Immature natural killer cell (primary cell): ENCODE results near the gene DDI2. TPM values are rescaled to one million over a fixed set of nuclear protein-coding genes. Genes with fewer than 3 reads are reported as not detected.

ENCODE experiments used
- DNase-seq, 3 donors: peaks; one replicate each; pipeline ENCODE4 v3.0.0; 2022; ENCODE audit warnings: mixed read lengths in 1 of 3
- H3K27ac Mint-ChIP-seq, 6 donors: one replicate each; pipeline ENCODE4 v1.8.0; 2020; ENCODE audit warnings: mixed read lengths in 6 of 6, mild to moderate bottlenecking in 5 of 6, inconsistent platforms in 4 of 6, moderate library complexity in 3 of 6
- H3K27me3 Mint-ChIP-seq, 3 donors: one replicate each; pipeline ENCODE4 v1.8.0; 2020 to 2021; ENCODE audit warnings: low read depth in 3 of 3, mild to moderate bottlenecking in 3 of 3, mixed read lengths in 3 of 3, moderate library complexity in 3 of 3, inconsistent platforms in 1 of 3
- H3K36me3 Mint-ChIP-seq, 3 donors: one replicate each; pipeline ENCODE4 v1.8.0; 2020; ENCODE audit warnings: mixed read lengths in 3 of 3, inconsistent platforms in 2 of 3, mild to moderate bottlenecking in 2 of 3
- H3K4me1 Mint-ChIP-seq, 2 donors: one replicate each; pipeline ENCODE4 v1.8.0; 2020; ENCODE audit warnings: inconsistent platforms in 2 of 2, mild to moderate bottlenecking in 2 of 2, mixed read lengths in 2 of 2, moderate library complexity in 1 of 2
- H3K4me3 Mint-ChIP-seq, 5 donors: one replicate each; pipeline ENCODE4 v1.8.0; 2020; ENCODE audit warnings: mild to moderate bottlenecking in 5 of 5, mixed read lengths in 5 of 5, inconsistent platforms in 3 of 5, moderate library complexity in 3 of 5
- H3K9me3 Mint-ChIP-seq, 6 donors: one replicate each; pipeline ENCODE4 v1.8.0; 2020; ENCODE audit warnings: mild to moderate bottlenecking in 6 of 6, mixed read lengths in 6 of 6, inconsistent platforms in 4 of 6, moderate library complexity in 3 of 6
- polyA plus RNA-seq, 3 donors: library from polyadenylated mRNA; unstranded; fragments of 300-500 nt; fragmentation: Illumina TruSeq; gene quantifications; one replicate each; pipeline ENCODE4 v1.2.3, GENCODE V29; 2021

Gene DDI2
- polyA plus RNA-seq, 3 donors from 2014 or later = 1.9 to 5.2 (median 3.3) TPM

DNA sequence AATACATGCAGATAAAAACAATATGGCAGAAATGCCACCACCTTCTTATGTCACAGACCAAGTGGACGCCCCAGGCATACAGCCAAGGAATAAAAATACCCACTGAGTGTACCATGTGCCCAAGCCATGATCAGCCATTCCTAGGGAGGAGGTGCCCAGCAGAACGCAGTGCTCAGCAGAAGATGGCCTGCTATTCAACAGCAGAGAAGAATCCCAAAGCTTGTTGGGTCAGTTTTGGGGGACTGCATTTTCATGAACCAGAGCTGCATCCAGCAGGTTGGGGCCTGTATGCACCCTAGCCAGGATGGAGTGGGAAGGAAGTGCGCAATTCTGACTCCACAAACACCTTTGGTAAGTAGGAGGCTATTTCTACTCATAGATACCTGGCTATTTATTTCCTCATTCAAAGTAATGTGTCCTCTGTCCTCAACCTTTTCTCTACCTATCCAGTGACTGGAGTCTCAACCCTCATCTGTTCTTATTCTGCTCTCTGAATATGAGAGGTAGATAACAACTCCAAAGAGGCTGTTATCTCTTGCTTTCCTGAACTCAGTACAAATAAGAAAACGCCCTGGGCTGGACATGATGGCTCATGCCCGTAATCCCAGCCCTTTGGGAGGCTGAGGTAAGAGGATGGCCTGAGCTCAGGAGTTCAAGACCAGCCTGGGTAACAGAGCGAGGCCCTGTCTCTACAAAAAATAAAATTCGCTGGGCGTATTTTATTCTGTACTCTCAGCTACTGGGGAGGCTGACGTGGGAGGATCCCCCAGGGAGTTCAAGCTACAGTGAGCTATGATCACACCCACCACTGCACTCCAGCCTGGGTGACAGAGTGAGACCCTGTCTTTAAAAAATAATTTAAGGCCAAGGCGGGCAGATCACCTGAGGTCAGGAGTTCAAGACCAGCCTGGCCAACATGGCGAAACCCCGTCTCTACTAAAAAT is 64.4 kb downstream of the DDI2 start:
- H3K4me1 Mint-ChIP-seq = peaks cover 14 to 20% of the 10 kb centered on the region in 2 donors
- DNase-seq = no peak
- peaks cover 0 to 6% (median 3%) of the 10 kb centered on the region in 3 donors for H3K27me3 Mint-ChIP-seq
- no peaks in the 10 kb centered on the region for H3K9me3 Mint-ChIP-seq
- peak overlapping the region in 4 of 6 donors; percentile 31 to 88 (median 52) for H3K27ac Mint-ChIP-seq
- peak overlapping the region; percentile 9 to 86 (median 37) for H3K4me3 Mint-ChIP-seq
- no peaks in the 10 kb centered on the region for H3K36me3 Mint-ChIP-seq

DNA sequence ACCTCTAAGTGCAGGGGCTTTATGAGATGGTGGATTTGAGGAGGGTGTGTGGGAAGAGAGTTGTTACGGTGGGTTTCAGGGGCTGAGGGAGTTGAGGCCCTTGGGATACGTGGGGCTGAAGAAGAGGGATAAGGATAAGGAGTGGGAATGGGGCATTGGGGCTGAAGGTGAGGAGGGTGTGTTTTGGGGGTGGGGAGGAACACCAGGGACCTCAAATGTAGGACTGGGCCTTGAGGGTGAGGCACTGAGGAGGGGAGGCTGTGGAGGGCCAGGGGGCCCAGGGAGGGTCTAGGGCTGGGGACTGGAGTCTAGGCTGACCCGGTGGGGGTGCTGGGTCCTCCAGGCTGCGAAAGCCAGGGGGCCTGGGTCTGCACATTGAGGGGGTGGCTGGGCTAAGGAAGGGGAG is 65.7 kb downstream of the DDI2 start:
- no peak for DNase-seq
- H3K36me3 Mint-ChIP-seq = no peaks in the 10 kb centered on the region
- peaks cover 24 to 27% of the 10 kb centered on the region in 2 donors for H3K4me1 Mint-ChIP-seq
- H3K4me3 Mint-ChIP-seq = peak overlapping the region; percentile 66 to 86 (median 70)
- H3K27ac Mint-ChIP-seq = peak overlapping the region; percentile 3 to 98 (median 86)
- peaks cover 0 to 6% (median 5%) of the 10 kb centered on the region in 3 donors for H3K27me3 Mint-ChIP-seq
- no peaks in the 10 kb centered on the region for H3K9me3 Mint-ChIP-seq

DNA sequence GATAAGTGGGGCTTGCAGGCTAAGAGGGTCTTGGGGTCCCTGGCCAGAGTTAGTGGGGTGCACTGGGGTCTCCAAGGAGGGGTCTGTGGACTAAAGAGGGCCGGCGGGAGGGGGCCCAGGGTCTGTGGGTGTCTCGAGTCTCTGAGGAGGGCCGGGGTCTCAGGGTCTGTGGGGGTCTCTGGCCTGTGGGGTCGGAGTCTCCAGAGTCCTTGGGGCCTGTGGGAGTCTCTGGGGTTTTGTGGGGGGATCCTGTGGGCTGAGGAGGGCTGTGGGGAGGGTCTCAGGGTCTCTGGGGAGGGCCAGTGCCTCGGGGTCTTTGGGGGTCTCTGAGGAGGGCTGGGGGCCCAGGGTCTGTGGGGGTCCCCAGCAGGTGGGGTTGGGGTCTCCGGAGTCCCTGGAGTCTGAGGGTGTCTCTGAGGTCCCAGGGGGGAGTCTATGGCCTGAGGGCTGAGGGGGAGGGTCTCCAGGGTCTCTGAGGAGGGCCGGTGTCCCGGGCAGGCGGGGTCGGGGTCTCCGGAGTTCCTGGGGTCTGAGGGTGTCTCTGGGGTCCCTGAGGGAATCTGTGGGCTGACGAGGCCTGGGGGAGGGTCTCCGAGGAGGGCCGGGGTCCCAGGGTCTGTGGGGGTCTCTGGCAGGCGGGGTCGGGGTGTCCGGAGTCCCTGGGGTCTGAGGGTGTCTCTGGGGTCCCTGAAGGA is 66.2 kb downstream of the DDI2 start:
- peaks cover 26 to 29% of the 10 kb centered on the region in 2 donors for H3K4me1 Mint-ChIP-seq
- H3K27ac Mint-ChIP-seq = peak overlapping the region in 5 of 6 donors; percentile 60 to 88 (median 84)
- no peaks in the 10 kb centered on the region for H3K36me3 Mint-ChIP-seq
- DNase-seq = no peak
- peak overlapping the region; percentile 66 to 86 (median 71) for H3K4me3 Mint-ChIP-seq
- H3K9me3 Mint-ChIP-seq = no peaks in the 10 kb centered on the region
- H3K27me3 Mint-ChIP-seq = peaks cover 0 to 6% (median 5%) of the 10 kb centered on the region in 3 donors

DNA sequence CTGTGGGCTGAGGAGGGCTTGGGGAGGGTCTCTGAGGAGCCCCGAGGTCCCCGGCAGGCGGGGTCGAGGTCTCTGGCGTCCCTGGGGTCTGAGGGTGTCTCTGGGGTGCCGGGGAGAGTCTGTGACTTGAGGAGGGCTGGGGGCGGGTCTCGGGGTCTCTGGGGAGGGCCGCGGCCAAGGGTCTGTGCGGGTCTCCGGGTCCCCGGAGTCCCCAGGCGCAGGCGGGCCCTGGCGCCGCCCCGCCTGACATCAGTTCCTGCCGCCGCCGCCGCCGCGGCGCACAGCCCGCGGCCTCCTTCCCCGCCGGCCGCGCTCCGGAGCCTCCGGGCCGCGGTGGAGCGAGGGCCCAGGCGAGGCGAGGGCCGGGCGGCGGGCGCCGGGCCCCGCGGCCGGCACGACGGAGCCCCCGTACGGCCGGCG is 66.8 kb downstream of the DDI2 start, which contains the start of gene PLEKHM2:
TSS of gene PLEKHM2 (plus strand) at position 279 of the 420 bp plus-strand sequence. CDS start 239 bp downstream, outside the sequence.
- Mint-ChIP-seq H3K27me3 (peaks cover 0 to 6% (median 5%) of the 10 kb centered on the region in 3 donors), H3K4me3 (peak within 1 kb of the TSS; percentile 89 to 91 (median 90)), H3K4me1 (peaks cover 27 to 29% of the 10 kb centered on the region in 2 donors), H3K36me3 (no peaks in the 10 kb centered on the region), H3K27ac (peak within 1 kb of the TSS; percentile 88 to 96 (median 93)), H3K9me3 (no peaks in the 10 kb centered on the region)
- peak; percentile 38 to 49 (median 49) for DNase-seq

DNA sequence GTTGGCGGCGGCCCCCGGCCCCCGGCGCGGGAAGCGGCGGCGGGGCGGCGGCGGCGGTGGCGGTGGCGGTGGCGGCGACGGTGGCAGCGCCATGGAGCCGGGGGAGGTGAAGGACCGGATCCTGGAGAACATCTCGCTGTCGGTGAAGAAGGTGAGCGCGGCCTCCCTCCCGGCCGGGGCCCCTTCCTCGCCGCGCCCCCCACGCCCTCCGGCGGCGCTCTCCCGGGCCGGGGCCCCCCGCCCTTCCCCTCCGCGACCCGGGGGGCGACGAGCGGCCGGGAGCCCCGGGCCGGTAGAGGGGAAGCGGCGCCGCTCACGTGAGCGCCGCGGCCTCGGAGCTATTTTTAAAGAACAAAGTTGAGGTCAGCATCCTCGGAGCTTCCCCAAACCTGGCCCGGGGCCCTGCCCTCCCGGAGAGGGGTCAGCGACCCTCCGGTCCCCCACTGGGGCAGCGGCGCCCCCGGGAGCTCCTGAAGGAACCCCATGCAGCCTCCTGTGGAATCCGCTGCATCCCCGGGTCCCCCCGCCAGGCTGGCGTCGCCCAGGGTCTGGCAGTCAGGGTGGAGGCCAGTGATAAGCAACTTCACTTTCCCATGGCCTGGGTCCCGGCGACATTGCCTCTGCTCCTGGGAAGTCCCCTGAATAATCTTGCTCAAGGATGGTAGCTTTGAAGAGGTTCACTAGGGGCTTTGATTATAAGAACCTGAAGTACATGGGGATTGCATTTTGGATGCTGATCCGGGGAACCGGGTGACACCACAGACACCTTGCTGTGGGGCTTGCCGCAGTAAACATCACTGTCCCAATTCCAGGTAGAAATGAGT is 67.4 kb downstream of the DDI2 start:
- H3K4me1 Mint-ChIP-seq = peaks cover 27 to 29% of the 10 kb centered on the region in 2 donors
- peak; percentile 26 to 33 (median 31) for DNase-seq
- H3K9me3 Mint-ChIP-seq = no peaks in the 10 kb centered on the region
- H3K36me3 Mint-ChIP-seq = no peaks in the 10 kb centered on the region
- H3K27me3 Mint-ChIP-seq = peaks cover 0 to 6% (median 5%) of the 10 kb centered on the region in 3 donors
- peak overlapping the region; percentile 88 to 96 (median 93) for H3K27ac Mint-ChIP-seq
- H3K4me3 Mint-ChIP-seq = peak overlapping the region; percentile 89 to 91 (median 90)

DNA sequence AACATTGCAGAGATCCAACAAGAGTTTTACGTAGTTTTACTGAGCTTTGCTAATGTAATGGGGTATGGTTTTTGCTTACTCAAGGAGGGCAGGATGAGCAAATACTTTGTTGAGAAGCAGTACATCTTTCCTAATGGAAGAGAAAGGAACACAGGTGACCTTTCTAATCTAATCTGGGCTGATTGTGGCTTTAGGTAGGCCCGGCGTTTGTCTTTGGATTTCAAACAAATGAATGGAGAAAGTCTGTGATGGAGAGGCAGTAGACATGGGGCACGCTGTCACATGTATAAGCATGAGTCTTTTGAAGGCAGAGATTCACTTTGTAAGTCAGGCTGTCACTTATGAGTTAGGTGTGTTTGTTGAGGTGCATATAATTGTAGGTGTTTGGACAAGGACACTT is 68.6 kb downstream of the DDI2 start:
- Mint-ChIP-seq H3K27me3 (peaks cover 0 to 6% (median 5%) of the 10 kb centered on the region in 3 donors), H3K4me1 (peaks cover 29% of the 10 kb centered on the region in 2 donors), H3K36me3 (no peaks in the 10 kb centered on the region), H3K4me3 (peak overlapping the region; percentile 50 to 91 (median 90)), H3K9me3 (no peaks in the 10 kb centered on the region), H3K27ac (peak overlapping the region; percentile 61 to 96 (median 92))
- DNase-seq = no peak

DNA sequence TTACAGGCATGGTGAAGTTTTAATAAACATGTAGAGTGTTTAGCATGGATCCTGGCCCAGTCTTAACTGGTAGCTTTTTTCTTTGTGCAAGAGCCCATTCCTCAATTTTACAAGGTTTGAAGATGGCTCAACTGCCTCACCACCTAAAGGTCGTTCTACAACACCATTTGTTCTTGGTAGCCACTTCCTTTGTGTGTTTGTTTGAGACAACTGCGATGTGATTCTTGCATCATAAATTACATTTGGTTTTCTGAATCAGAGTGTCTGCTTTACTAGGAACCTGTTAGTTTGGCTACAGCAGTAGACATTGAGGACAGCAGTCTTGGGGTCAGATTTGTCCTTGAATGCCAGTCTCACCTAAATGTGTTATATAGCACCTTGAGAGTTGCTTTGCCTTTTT is 70.2 kb downstream of the DDI2 start:
- Mint-ChIP-seq H3K27me3 (peaks cover 0 to 6% (median 5%) of the 10 kb centered on the region in 3 donors), H3K4me3 (peak overlapping the region in 2 of 5 donors; percentile 27 to 29)
- no peak for DNase-seq

DNA sequence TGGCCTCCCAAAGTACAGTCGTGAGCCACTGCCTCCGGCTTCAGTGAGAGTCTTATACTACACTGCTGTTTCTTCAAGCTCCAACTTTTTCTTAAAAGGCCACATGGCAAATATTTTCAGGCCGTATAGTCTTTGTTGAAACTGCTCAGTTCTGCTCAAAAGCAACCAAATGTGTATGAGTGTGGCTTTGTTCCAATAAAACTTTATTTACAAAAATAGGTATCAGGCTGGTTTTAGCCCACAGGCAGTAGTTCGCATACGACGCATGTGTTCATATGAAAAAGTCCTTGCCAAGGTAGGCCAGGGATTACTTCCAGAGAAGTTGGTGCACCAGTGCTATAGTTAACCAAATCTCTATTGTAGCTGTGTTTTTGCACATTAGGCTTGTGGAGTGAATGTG is 73.1 kb downstream of the DDI2 start:
- no peaks in the 10 kb centered on the region for H3K9me3 Mint-ChIP-seq
- H3K4me3 Mint-ChIP-seq = no peak overlapping the region
- peaks cover 23 to 33% of the 10 kb centered on the region in 2 donors for H3K4me1 Mint-ChIP-seq
- peaks cover 0 to 2% (median 0%) of the 10 kb centered on the region in 3 donors for H3K27me3 Mint-ChIP-seq
- H3K36me3 Mint-ChIP-seq = peaks cover 0 to 4% (median 0%) of the 10 kb centered on the region in 3 donors
- DNase-seq = no peak
- H3K27ac Mint-ChIP-seq = no peak overlapping the region

More for the DNA sequence above, 70.2 kb downstream of the DDI2 start:
- no peaks in the 10 kb centered on the region for H3K36me3 Mint-ChIP-seq
- H3K27ac Mint-ChIP-seq = peak overlapping the region in 1 of 6 donors; percentile 39
- no peaks in the 10 kb centered on the region for H3K9me3 Mint-ChIP-seq
- peaks cover 29 to 31% of the 10 kb centered on the region in 2 donors for H3K4me1 Mint-ChIP-seq

DNA sequence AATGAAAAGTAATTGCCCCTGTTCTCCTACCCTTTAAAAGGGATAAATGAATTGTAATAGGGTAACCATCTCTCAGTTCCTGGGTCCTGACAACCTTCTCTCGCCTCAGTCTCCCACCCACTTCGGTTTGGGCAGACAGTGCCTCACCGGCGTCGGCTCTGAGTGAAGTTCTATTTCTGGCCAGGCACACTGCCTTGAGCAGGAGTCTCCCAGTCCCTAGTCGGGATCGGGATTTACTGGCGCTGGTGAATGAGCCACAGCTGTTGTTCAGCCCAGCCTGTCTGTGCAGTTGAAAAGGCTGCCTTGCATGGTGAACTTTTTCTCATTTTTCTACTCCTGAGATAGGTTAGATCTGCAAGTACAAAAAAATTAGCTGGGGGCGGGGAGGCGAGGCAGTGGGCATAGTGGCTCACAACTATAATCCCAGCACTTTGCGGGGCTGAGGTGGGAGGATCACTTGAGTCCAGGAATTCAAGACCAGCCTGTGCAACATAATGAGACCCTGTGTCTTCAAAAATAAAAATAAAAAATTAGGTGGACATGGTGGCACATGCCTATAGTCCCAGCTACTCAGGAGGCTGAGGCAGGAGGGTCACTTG is 74.3 kb downstream of the DDI2 start:
- DNase-seq = no peak
- Mint-ChIP-seq H3K27ac (peak overlapping the region in 1 of 6 donors; percentile 41), H3K27me3 (peaks cover 0 to 2% (median 0%) of the 10 kb centered on the region in 3 donors), H3K4me1 (peaks cover 16 to 25% of the 10 kb centered on the region in 2 donors), H3K36me3 (peaks cover 0 to 4% (median 0%) of the 10 kb centered on the region in 3 donors), H3K4me3 (no peak overlapping the region), H3K9me3 (no peaks in the 10 kb centered on the region)

DNA sequence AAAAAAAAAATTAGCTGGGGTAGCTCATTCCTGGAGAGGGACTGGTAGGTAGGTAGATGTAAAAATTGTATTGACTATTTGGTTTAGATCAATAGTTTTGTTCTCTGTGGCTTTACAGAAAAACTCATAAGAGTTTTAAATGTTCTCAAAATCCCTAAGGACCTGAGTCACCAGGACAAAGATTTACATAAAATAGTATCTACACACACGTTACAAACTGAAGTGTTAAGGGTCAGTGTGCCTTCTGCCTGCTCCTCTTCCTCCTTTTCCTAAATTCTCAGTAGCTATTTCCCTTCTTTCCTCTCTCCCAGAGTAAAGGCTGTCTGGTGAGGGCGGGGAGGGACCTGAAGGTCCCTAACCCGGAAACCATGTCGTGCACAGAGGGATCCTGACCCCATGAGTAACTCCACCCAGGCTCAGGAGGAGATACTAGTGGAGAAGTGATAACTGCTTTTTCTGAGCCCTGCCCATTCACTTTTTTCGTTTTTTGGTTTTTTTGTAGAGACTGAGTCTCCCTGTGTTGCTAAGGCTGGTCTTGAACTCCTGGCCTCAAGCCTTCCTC is 74.9 kb downstream of the DDI2 start:
- Mint-ChIP-seq H3K27ac (no peak overlapping the region), H3K9me3 (no peaks in the 10 kb centered on the region), H3K36me3 (peaks cover 0 to 4% (median 0%) of the 10 kb centered on the region in 3 donors), H3K4me1 (peaks cover 23 to 29% of the 10 kb centered on the region in 2 donors), H3K27me3 (peaks cover 0 to 2% (median 0%) of the 10 kb centered on the region in 3 donors), H3K4me3 (no peak overlapping the region)
- DNase-seq = no peak

DNA sequence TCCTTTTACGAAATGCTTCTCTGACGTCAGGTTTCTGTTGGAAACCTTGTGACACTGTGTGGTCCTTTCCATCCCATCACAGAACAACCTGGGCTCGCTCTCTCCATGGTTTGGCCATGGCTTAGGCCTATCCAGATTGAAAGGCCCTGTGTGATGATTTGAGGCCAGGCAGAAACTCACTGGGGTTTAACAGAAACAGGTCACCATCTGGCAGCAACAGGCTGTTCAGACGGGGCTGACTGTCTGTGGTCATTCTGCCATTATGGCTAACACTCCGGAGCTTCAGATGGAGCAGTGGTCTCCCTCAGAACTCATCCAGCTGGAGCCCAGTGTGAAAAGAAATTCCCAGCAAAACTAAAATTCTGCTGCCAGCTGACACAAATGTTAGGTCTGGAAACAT is 76.1 kb downstream of the DDI2 start:
- H3K27me3 Mint-ChIP-seq = no peaks in the 10 kb centered on the region
- H3K4me1 Mint-ChIP-seq = peaks cover 20 to 29% of the 10 kb centered on the region in 2 donors
- H3K9me3 Mint-ChIP-seq = no peaks in the 10 kb centered on the region
- H3K4me3 Mint-ChIP-seq = no peak overlapping the region
- no peak for DNase-seq
- peaks cover 0 to 4% (median 0%) of the 10 kb centered on the region in 3 donors for H3K36me3 Mint-ChIP-seq
- H3K27ac Mint-ChIP-seq = no peak overlapping the region

DNA sequence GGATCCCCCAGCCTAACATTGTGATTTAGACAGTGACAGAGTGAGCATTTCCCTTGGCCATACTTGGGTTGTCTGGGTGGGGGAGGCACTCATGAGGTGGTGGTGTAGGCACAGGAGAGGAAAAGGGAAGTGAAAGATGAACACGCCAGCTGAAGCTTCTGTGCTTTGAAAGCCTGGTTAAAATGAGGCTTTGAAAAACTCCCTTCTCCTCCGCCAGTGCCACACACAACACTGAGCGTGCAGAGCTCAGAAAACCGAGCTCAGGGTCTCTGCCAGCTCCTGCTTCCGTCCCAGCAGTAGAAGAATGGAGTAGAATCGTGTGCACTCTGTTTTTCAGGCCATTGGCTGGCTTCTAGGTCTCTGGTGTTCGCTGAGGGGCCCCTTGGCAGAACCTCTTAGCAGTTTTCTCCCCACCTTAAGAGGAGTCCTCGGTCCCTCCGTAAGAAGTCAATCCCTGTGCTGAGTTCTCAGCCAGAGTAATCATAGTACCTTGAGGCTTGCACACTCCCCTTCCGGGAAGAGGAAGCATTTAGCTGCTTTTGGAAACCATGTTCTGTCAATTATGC is 79.8 kb downstream of the DDI2 start:
- peak overlapping the region; percentile 68 to 87 (median 78) for H3K27ac Mint-ChIP-seq
- H3K4me3 Mint-ChIP-seq = peak overlapping the region; percentile 53 to 82 (median 65)
- H3K36me3 Mint-ChIP-seq = peaks cover 0 to 4% (median 0%) of the 10 kb centered on the region in 3 donors
- H3K9me3 Mint-ChIP-seq = no peaks in the 10 kb centered on the region
- peaks cover 20 to 33% of the 10 kb centered on the region in 2 donors for H3K4me1 Mint-ChIP-seq
- peak in 2 of 3 donors; percentile 3 to 5 for DNase-seq
- peaks cover 0 to 2% (median 0%) of the 10 kb centered on the region in 3 donors for H3K27me3 Mint-ChIP-seq
